GM12874 (cell line): ENCODE measurements around the gene FBLN7.

Source experiments
- CTCF ChIP-seq: IDR thresholded peaks from 2 replicates; pipeline ENCODE4 v1.5.1; 2011; ENCODE audit warnings: low read depth, mild to moderate bottlenecking, control low read depth, low read length, moderate library complexity; ENCODE audit not compliant: insufficient read depth

FBLN7 gene

GRCh38 chr2:112173646-112174319, 35.6 kb downstream of the FBLN7 start:
- no peak for TF ChIP-seq CTCF

- no peak for TF ChIP-seq CTCF
Observed at GRCh38 chr2:112174383-112174782, 36.2 kb downstream of the FBLN7 start.

- no peak for TF ChIP-seq CTCF
Observed at GRCh38 chr2:112175333-112175732, 37.1 kb downstream of the FBLN7 start.

GRCh38 chr2:112175958-112176573, 37.9 kb downstream of the FBLN7 start:
- TF ChIP-seq CTCF = no peak

- no peak for TF ChIP-seq CTCF
Observed at GRCh38 chr2:112181571-112182290, 43.5 kb downstream of the FBLN7 start.

GRCh38 chr2:112182581-112183034, 44.4 kb downstream of the FBLN7 start:
- no peak for TF ChIP-seq CTCF

- no peak for TF ChIP-seq CTCF
Observed at GRCh38 chr2:112183327-112184025, 45.3 kb downstream of the FBLN7 start.
